Rectal smooth muscle tissue (tissue), 1 donor: ENCODE results near the gene FMN2.
"Not testable (repeated sequence)": the region's sequence is repeated elsewhere in the genome, so short reads cannot be mapped to it uniquely, and the experiment has no call there.

Source experiments
- H3K27ac ChIP-seq: one replicate; pipeline ENCODE4 v1.7.0; 2013; ENCODE audit warnings: low read depth, low read length, inconsistent platforms
- H3K27me3 ChIP-seq: one replicate; pipeline ENCODE4 v1.7.0; 2013; ENCODE audit warnings: low read length; ENCODE audit not compliant: control insufficient read depth, insufficient read depth
- H3K36me3 ChIP-seq: one replicate; pipeline ENCODE4 v1.7.0; 2013; ENCODE audit warnings: low read length; ENCODE audit not compliant: control insufficient read depth, insufficient read depth
- H3K4me1 ChIP-seq: one replicate; pipeline ENCODE4 v1.7.0; 2013; ENCODE audit warnings: low read length; ENCODE audit not compliant: control insufficient read depth, insufficient read depth
- H3K4me3 ChIP-seq: one replicate; pipeline ENCODE4 v1.7.0; 2013; ENCODE audit warnings: low read length
- H3K9ac ChIP-seq: one replicate; pipeline ENCODE4 v1.7.0; 2013; ENCODE audit warnings: low read length

The FMN2 gene

GRCh38 chr1:240413732-240414131 is 322.0 kb downstream of the FMN2 start:
- Histone ChIP-seq H3K27me3 (no peaks in the 10 kb centered on the region), H3K4me3 (no peak overlapping the region), H3K4me1 (no peaks in the 10 kb centered on the region), H3K27ac (no peak overlapping the region), H3K36me3 (no peaks in the 10 kb centered on the region), H3K9ac (no peak overlapping the region)

DNA sequence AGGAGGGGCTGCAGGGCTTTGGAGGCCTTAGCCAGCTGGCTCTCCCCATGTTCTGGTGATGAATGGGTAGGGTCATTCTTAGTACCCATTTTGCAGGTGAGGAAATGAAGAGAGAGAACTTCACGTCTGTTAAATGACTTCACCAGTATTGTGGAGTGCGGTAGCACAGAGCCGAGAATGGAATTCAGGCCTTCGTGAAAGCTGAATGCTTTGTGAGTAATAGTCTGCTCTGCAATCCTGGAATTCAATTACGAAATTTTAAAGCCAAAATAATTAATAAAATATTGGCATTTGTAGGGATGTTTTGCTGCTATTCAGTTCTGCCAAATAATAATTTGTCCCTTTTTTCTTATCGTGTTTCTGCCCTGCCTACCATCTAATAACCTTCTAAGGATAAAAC is 322.6 kb downstream of the FMN2 start:
- Histone ChIP-seq H3K9ac (no peak overlapping the region), H3K27ac (no peak overlapping the region)

GRCh38 chr1:240415011-240415410 is 323.3 kb downstream of the FMN2 start:
- H3K36me3 ChIP-seq, H3K27ac ChIP-seq, H3K4me3 ChIP-seq, H3K27me3 ChIP-seq, H3K4me1 ChIP-seq, H3K9ac ChIP-seq: not testable (repeated sequence)

More for the DNA sequence above, 322.6 kb downstream of the FMN2 start:
- no peaks in the 10 kb centered on the region for H3K27me3 ChIP-seq
- no peaks in the 10 kb centered on the region for H3K4me1 ChIP-seq
- no peak overlapping the region for H3K4me3 ChIP-seq
- no peaks in the 10 kb centered on the region for H3K36me3 ChIP-seq

- no peak overlapping the region for H3K4me3 ChIP-seq
- no peak overlapping the region for H3K27ac ChIP-seq
- H3K9ac ChIP-seq = no peak overlapping the region
- H3K4me1 ChIP-seq = no peaks in the 10 kb centered on the region
- no peaks in the 10 kb centered on the region for H3K36me3 ChIP-seq
- H3K27me3 ChIP-seq = no peaks in the 10 kb centered on the region
Observed at GRCh38 chr1:240415532-240415931, 323.8 kb downstream of the FMN2 start.

DNA sequence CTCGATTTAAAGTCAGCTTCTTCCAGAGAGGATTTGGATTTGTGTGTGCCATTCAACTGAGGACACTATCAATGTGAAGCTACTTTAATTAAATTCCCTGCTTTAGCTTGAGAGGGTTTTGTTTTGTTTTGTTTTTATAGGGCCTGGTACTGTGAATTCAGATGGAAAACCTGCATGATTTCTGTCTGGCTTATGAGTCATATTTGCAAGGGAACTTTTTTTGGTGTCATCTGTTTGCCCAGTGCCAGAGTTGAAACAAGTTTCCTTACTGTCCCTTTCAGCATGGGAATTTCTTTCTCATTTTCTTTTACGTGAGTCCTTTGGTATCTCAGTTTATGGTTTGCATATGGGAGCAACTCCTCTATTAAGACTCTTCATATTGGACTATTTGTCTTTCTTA is 325.6 kb downstream of the FMN2 start:
- Histone ChIP-seq H3K4me3 (no peak overlapping the region), H3K27me3 (no peaks in the 10 kb centered on the region), H3K27ac (no peak overlapping the region), H3K4me1 (no peaks in the 10 kb centered on the region), H3K9ac (no peak overlapping the region), H3K36me3 (no peaks in the 10 kb centered on the region)

DNA sequence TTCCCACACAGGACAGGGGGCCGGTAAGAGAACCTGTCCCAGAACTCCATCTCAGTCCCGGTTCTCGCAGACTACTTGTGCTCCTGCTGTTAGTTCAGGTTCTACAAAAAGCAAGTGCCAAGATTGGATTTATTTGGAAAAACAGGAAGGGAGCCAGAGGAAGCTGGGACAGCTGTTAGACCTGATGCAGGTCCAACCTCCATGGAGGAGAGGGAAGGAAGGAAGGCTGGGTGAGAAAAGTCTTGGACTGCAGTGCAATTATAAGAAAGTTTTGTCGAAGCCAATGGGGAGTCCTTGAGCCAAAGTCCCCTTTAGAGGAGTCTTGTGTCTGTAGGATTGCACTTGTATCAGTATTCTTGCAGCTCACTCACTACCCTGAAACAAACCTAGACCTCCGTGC is 329.1 kb downstream of the FMN2 start:
- Histone ChIP-seq H3K27me3 (no peaks in the 10 kb centered on the region), H3K9ac (no peak overlapping the region), H3K4me3 (no peak overlapping the region), H3K4me1 (no peaks in the 10 kb centered on the region), H3K36me3 (no peaks in the 10 kb centered on the region), H3K27ac (no peak overlapping the region)

DNA sequence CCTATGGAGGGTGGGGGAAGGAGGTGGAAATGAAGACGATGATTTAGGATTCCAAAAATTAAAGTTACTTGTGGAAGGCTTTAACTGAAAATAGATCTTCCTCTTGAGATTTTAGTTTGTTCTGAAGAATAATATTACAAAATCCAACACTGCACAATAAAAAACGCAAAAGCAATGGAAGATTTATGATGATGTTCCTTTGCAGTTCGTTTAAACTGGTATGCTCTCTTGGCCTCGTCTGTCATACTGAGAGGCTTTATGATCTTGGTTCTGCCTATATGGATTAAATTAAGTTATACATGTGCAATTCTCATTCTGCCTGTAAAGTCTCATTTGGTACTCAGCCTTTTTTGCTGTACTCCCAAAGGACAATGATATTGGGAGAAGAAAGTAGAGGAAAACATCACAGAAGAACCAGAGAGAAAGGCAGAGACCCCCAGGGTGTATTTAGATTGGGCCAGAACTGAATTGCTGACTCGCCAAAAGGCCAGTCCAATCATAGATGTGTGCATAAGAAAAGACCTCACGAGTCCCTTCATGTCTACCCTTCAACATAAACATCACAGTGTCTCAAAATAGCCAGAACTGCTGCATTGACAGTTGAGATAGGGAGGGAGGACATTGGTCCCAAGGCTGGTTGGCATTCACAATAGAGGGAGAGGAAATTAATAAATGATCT is 331.7 kb downstream of the FMN2 start:
- H3K4me3 ChIP-seq = no peak overlapping the region
- H3K27me3 ChIP-seq = no peaks in the 10 kb centered on the region
- no peaks in the 10 kb centered on the region for H3K36me3 ChIP-seq
- H3K27ac ChIP-seq = no peak overlapping the region
- no peaks in the 10 kb centered on the region for H3K4me1 ChIP-seq
- H3K9ac ChIP-seq = no peak overlapping the region

GRCh38 chr1:240424740-240425464 is 333.2 kb downstream of the FMN2 start:
- no peaks in the 10 kb centered on the region for H3K4me1 ChIP-seq
- H3K36me3 ChIP-seq = no peaks in the 10 kb centered on the region
- no peak overlapping the region for H3K27ac ChIP-seq
- H3K4me3 ChIP-seq = no peak overlapping the region
- H3K9ac ChIP-seq = no peak overlapping the region
- no peaks in the 10 kb centered on the region for H3K27me3 ChIP-seq

GRCh38 chr1:240426051-240426450 is 334.4 kb downstream of the FMN2 start:
- H3K27ac ChIP-seq = no peak overlapping the region
- H3K9ac ChIP-seq = no peak overlapping the region
- H3K4me3 ChIP-seq = no peak overlapping the region
- no peaks in the 10 kb centered on the region for H3K36me3 ChIP-seq
- no peaks in the 10 kb centered on the region for H3K27me3 ChIP-seq
- H3K4me1 ChIP-seq = no peaks in the 10 kb centered on the region

DNA sequence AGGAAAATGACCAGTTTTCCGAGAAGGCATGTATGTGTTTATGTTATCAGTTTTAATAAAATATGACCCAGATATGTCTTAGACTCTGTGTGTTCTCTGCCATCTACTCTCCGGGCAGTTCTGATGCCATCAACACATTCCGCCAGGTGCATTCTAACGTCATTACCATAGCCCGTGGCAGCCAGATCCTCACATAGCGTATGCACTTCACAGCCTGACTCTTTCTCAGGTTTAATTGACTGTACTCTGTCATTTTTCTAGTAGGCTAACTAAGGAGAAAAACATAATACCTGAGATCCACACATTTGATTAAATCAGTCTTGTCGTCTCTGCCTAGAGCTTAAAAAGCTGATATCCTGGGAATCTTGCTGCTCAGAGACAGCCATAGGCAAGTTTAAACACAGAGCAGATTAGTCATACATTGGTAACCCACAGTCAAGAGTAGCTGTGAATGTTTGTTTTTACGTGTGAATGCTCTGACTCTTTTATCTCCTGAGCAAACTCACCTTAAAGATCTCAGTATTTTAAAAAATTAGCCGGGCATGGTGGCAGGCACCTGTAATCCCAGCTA is 344.4 kb downstream of the FMN2 start:
- H3K9ac ChIP-seq = no peak overlapping the region
- H3K27me3 ChIP-seq = no peaks in the 10 kb centered on the region
- no peaks in the 10 kb centered on the region for H3K4me1 ChIP-seq

DNA sequence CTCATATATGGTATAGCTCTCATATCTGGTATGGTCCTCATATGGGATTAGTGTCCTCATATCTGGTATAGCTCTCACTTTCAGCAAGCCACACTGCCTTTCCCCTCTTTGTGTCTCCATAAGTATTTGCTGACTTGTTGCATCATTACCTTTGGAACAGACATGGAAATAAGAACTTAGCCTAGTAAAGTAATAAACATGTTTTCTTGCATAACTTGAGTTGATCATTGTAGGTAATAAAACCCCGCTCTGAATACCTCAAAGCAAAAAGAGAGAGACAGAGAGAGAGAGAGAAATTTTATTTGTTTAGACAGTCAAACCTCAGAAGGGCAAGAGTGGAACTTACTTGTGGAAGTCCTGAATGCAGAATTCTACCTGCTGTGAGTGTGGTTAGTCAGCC is 350.0 kb downstream of the FMN2 start:
- H3K27ac ChIP-seq = no peak overlapping the region
- H3K4me1 ChIP-seq = no peaks in the 10 kb centered on the region
- H3K27me3 ChIP-seq = no peaks in the 10 kb centered on the region
- H3K36me3 ChIP-seq = no peaks in the 10 kb centered on the region
- H3K9ac ChIP-seq = no peak overlapping the region
- H3K4me3 ChIP-seq = no peak overlapping the region

More for the DNA sequence above, 344.4 kb downstream of the FMN2 start:
- H3K27ac ChIP-seq = no peak overlapping the region
- H3K36me3 ChIP-seq = no peaks in the 10 kb centered on the region
- H3K4me3 ChIP-seq = no peak overlapping the region

DNA sequence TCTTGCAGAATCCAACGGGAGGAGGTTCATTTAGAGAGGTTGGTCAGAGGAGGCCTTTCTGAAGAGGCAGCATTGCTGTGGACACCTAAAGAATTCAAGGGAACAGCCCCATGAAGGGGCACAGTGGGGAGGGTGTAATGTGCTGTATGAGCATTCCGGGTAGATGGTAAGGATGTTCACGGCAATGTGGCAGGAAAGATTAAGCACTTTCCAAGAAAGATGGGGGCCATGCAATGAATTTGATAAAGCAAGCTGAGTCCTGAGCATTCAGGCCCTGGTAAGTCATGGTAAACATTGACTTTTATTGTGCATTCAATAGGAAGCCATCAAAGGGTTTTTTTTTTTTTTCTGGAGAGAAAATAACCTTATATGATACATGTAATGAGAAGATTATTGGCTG is 353.7 kb downstream of the FMN2 start:
- H3K27ac ChIP-seq = no peak overlapping the region
- no peaks in the 10 kb centered on the region for H3K4me1 ChIP-seq
- H3K9ac ChIP-seq = no peak overlapping the region
- H3K27me3 ChIP-seq = no peaks in the 10 kb centered on the region
- H3K36me3 ChIP-seq = no peaks in the 10 kb centered on the region
- no peak overlapping the region for H3K4me3 ChIP-seq
